KOPT-K1 (cell line): ENCODE results near the gene KRT81.

Experiments used
- H3K27ac ChIP-seq: fragments of 200-600 bp; sonication (generic); 2 replicates; pipeline ENCODE4 v1.5.1; 2016; ENCODE audit warnings: antibody characterized with exemption, mild to moderate bottlenecking, low read depth, low read length; ENCODE audit not compliant: poor library complexity, severe bottlenecking
- H3K36me3 ChIP-seq: fragments of 200-600 bp; sonication (generic); 2 replicates; pipeline ENCODE4 v1.5.1; 2017; ENCODE audit warnings: antibody characterized with exemption, mild to moderate bottlenecking, low read length, moderate library complexity; ENCODE audit not compliant: insufficient read depth
- H3K9me3 ChIP-seq: fragments of 200-600 bp; sonication (generic); 2 replicates; pipeline ENCODE4 v1.5.1; 2017; ENCODE audit warnings: antibody characterized with exemption, low read length, mild to moderate bottlenecking; ENCODE audit not compliant: insufficient read depth, poor library complexity, severe bottlenecking

Gene KRT81

GRCh38 chr12:52250048-52250990 is 41.0 kb downstream of the KRT81 start:
- H3K27ac ChIP-seq, result no peak overlapping the region
- H3K36me3 ChIP-seq, result no peaks in the 10 kb centered on the region
- no peaks in the 10 kb centered on the region for H3K9me3 ChIP-seq

GRCh38 chr12:52249511-52250047 is 41.8 kb downstream of the KRT81 start:
- Histone ChIP-seq H3K9me3 (no peaks in the 10 kb centered on the region), H3K27ac (no peak overlapping the region), H3K36me3 (no peaks in the 10 kb centered on the region)

GRCh38 chr12:52248541-52249461 is 42.5 kb downstream of the KRT81 start:
- Histone ChIP-seq H3K9me3 (no peaks in the 10 kb centered on the region), H3K36me3 (no peaks in the 10 kb centered on the region), H3K27ac (no peak overlapping the region)

GRCh38 chr12:52247622-52248540 is 43.5 kb downstream of the KRT81 start:
- Histone ChIP-seq H3K36me3 (no peaks in the 10 kb centered on the region), H3K9me3 (no peaks in the 10 kb centered on the region), H3K27ac (no peak overlapping the region)

- no peaks in the 10 kb centered on the region for H3K36me3 ChIP-seq
- H3K9me3 ChIP-seq, result no peaks in the 10 kb centered on the region
- no peak overlapping the region for H3K27ac ChIP-seq
Measured at GRCh38 chr12:52246720-52247621, 44.4 kb downstream of the KRT81 start.

- Histone ChIP-seq H3K9me3 (no peaks in the 10 kb centered on the region), H3K27ac (no peak overlapping the region), H3K36me3 (no peaks in the 10 kb centered on the region)
Measured at GRCh38 chr12:52245962-52246569, 45.3 kb downstream of the KRT81 start.

- H3K36me3 ChIP-seq, result no peaks in the 10 kb centered on the region
- H3K27ac ChIP-seq, result no peak overlapping the region
- no peaks in the 10 kb centered on the region for H3K9me3 ChIP-seq
Measured at GRCh38 chr12:52245259-52245961, 45.9 kb downstream of the KRT81 start.

GRCh38 chr12:52244615-52244994 is 46.7 kb downstream of the KRT81 start:
- Histone ChIP-seq H3K27ac (no peak overlapping the region), H3K9me3 (no peaks in the 10 kb centered on the region), H3K36me3 (no peaks in the 10 kb centered on the region)

GRCh38 chr12:52243856-52244614 is 47.3 kb downstream of the KRT81 start:
- Histone ChIP-seq H3K9me3 (no peaks in the 10 kb centered on the region), H3K36me3 (no peaks in the 10 kb centered on the region), H3K27ac (no peak overlapping the region)

- Histone ChIP-seq H3K36me3 (no peaks in the 10 kb centered on the region), H3K27ac (no peak overlapping the region), H3K9me3 (no peaks in the 10 kb centered on the region)
Measured at GRCh38 chr12:52243259-52243855, 48.0 kb downstream of the KRT81 start.

GRCh38 chr12:52242442-52243258 is 48.7 kb downstream of the KRT81 start:
- Histone ChIP-seq H3K36me3 (no peaks in the 10 kb centered on the region), H3K9me3 (no peaks in the 10 kb centered on the region), H3K27ac (no peak overlapping the region)
